ENCODE data around the gene TM4SF4.

Gene TM4SF4

DNA sequence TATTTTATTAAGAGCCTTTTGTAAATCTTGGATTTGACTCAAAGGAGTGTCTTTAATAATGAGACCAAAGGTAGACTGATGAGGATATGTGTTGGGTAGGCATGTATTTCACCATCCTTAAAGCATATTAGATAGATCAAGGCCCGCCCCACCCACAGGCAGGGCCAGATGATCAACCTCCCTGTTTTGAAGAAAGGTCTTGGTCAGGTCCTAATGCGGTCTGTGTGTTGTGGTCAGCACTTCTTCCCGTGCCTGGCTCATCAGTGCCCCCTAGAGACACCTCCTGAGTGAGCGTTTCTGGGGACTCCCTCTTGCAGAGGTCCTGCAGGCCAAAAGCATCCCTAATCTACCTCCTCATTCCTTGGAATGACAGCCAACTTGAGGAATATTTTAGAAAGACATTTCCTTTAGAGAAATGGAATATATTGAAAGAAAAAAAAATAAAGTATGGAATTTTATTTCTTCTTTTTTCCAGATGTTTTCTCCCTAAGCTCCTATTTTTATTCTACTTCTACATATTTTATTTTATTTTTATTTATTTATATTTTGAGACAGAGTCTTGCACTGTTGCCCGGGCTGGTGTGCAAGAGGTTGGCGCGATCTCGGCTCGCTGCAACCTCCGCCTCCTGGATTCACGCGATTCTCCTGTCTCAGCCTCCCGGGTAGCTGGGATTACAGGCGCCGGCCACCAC is 6.0 kb downstream of the TM4SF4 start:
- in situ Hi-C loops (cut with HindIII; ENCODE audit: low sequenced_read_pairs): no loop called here

DNA sequence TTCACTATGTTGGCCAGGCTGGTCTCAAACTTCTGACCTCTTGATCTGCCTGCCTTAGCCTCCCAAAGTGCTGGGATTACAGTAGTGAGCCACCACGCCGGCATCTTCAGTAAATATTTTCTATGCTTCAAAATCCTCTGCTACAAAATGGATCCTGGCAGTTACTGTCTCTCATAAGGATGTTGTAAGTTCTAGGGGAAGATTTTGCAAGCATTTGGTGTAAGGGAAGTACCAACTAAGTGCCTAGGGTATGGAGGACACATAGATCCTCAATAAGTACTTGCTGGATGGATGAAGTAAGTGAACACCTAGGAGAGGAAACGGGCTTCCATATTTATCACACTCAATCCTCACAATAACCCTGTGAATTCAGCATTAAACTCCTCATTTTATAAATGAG is 6.6 kb downstream of the TM4SF4 start:
- in situ Hi-C loops (cut with HindIII; ENCODE audit: low sequenced_read_pairs): no loop called here

DNA sequence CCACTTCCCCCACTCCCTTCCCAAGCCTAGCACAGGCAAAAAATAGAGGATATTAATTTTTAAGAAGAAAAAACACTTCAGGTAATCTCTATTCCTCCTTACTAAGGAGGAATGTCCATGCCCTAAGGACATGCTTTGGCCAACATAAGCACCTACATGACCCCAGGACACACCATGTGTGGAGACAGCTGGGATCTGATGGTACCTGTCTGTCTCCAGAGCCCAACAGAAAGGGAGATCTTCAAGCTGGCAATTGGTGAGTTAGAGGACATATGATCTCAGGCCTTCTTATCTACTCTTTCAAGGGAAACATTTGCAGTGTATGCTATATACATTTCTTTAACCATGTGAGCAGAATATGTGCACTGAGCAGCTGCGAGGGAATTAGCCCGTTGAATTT is 7.0 kb downstream of the TM4SF4 start:
- in situ Hi-C loops (cut with HindIII; ENCODE audit: low sequenced_read_pairs): no loop called here

DNA sequence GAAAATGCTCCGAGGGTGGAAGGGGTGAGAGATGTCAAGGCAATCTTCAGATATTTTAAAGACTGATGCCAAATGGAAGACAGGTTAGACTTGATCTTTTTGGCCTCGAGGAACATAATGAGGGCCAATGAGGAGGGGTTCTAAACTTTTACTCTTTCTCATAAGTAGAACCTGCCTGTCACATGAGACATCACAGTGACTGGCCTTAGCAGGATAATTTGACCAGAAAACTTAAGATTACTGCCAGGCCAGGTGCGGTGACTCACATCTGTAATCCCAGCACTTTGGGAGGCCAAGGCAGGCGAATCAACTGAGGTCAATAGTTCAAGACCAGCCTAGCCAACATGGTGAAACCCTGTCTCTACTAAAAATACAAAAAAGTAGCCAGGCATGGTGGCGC is 12.2 kb downstream of the TM4SF4 start:
- in situ Hi-C loops (cut with HindIII; ENCODE audit: low sequenced_read_pairs): no loop called here

DNA sequence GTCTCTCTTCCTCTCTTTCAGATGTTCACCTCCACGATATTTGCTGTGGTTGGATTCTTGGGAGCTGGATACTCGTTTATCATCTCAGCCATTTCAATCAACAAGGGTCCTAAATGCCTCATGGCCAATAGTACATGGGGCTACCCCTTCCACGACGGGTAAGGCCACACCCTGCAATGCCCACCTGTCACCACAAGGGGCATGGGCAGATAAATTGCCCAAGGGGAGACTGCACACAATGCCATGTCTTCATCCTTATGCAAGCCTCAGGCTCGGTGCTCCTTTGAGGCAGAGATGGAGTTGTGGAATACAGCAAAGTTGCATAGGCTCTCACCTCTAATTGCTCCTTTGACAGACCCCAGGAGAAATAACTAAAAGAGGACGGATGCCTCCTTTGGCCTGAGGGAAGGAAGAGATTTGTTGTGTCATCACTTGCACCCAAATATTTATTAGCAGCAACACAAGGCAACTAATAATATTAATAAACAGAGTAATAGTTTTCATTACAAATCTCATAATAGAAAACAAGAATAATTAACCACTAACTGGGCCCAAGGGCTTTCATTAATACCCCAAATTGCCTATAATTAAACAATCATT is 13.2 kb downstream of the TM4SF4 start:
- in situ Hi-C loops (cut with HindIII; ENCODE audit: low sequenced_read_pairs): no loop called here

DNA sequence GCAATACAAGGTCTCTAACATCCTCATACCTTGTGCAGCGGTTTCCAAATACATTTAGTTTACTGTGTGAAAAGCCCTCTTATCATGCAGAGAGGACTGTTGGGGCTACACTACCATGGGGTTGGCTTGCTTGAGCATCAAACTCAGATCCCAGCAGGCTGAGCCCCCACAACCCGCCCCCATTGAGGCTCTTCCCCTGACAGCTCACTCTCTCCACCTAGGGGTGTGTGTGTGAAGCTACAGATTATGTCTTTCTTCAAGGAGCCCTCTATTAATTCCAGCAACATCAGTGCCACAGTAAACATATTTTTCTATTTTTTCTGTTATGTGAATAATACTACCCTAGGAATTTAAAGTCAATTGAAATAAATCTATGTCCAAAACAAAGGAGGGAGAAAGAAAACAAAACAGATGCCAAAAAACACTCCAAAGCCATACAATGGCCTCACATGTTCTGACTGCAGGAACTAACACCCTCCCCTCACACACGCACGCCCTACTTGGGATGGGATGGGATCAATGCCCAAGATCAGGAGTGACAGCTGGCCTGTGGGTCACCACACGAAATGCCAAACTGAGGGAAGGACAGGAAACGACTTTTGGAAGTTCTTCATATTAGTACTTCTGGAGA is 14.7 kb downstream of the TM4SF4 start:
- in situ Hi-C loops (cut with HindIII; ENCODE audit: low sequenced_read_pairs): no loop called here

DNA sequence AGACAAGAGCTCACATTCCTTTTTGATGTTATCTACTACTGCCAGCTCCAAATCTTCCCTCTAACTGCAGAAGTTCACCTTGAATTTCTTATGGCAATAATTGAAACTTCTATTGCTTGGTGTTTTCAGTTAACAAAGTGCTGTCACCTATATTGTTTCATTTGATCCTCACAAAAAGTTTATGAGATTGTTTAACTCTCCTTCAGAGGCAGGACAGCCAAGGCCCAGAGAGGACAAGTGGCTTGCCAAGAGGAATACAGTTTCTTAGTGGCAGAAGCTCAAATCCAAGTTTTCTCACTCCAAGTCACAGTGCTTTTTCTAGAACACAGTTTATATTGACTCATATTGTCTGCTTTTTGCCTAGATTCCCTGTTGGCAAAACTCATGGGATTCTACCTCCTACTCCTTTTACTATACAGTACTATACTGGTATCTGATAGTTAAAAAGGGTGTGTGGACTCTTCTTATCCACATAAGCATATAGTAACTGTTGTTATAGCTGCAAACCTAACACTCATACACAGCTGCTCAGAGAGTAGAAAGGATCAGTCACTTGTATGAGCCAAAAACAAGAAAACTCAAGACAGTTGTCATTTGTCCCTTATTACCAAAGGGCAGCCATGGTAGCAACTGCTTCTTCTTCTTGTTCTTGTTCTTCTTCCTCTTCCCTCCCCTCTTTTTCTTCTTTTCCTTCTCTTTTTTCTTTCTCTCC is 15.9 kb downstream of the TM4SF4 start:
- in situ Hi-C loops (cut with HindIII; ENCODE audit: low sequenced_read_pairs): no loop called here

DNA sequence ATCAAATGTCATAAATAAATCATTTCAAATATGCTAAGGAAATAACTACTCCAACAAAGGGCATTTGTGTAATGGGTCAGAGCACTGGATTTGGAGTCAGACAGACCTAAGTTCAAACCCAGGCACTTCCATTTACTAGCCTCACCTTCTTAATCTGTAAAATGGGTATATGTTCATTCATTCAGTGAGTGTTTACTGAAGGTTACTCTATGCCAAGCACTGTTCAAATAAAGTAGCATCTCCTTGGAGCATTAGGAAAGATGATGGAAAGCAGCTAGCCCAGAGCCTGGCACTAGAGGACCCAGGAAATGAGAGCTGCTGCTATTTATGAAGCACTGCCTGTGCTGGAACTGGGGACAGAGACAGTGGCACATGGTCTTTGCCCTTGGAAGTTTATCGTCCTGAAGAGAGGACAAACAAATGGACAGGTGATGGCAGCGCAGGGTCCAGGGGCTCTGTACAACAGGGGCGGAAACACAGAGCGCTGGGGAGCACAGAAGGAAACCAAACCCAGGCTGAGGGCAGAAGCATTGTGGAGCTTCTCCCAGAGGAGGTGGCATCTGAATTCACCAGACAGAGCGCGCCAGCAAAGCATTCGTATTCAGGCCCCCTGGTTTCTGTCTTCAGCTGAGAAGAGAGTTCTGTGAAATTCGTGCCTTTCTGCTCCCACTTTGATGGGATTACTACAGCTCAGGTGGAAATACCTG is 19.0 kb downstream of the TM4SF4 start:
- in situ Hi-C loops (cut with HindIII; ENCODE audit: low sequenced_read_pairs): no loop called here

DNA sequence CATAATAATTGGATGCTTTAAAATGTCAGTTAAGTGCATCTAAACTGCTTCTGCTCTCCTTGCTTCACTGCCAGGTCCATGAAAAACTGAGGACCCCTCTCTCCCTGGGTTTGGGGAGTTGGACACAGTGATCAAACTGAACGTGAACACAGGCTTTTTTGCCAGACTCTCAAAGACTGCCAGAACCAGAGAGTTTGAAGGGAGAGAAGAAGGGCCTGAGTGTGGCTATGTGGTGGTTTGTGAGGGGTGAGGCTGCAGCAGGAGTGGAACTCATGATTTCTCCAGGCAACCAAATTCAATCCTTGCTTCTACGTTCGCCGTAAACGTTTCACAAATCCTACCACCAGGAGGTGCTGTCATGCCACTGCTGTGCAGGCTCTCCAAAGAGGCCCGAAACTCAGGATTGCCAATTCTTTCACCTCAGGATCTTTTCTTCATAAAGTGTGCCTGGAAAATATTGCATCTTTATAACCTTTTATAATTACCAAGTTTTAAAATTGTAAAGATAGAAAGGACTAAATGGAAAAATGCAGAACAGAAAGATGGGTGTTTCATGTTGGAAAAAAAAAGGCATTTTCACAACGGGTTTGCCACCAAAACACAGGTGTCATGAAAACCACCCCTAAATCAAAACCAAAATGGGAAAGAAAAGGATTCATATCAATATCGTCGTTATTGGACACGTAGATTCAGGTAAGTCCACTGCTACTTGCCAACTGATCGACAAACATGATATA is 19.7 kb downstream of the TM4SF4 start:
- in situ Hi-C loops (cut with HindIII; ENCODE audit: low sequenced_read_pairs): no loop called here

DNA sequence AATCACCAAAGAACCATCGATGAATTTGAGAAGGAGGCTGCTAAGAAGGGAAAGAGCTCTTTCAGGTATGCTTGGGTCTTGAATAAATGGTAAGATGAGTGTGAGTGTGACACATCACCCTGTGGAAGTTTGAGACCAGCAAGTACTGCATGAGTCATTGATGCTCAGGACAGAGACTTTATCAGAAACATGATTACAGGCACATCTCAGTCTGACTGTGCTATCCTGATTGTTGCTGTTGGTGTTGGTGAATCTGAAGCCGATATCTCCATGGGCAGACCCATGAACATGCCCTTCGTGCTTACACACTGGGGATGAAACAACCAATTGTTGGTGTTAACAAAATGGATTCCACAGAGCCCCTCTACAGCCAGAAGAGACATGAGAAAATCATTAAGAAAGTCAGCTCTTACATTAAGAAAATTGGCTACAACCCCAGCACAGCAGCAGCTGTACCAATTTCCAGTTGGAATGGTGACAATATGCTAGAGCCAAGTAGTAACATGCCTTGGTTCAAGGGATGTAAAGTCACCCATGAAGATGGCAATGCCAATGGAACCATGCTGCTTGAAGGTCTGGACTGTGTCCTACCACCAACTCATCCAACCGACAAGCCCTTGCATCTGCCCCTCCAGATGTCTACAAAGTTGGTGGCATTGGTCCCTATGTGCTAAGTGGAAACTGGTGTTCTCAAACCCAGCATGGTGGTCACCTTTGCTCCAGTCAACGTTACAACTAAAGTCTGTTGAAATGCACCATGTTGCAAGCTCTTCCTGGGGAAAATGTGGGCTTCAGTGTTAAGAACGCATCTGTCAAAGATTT is 20.5 kb downstream of the TM4SF4 start:
- in situ Hi-C loops (cut with HindIII; ENCODE audit: low sequenced_read_pairs): no loop called here

DNA sequence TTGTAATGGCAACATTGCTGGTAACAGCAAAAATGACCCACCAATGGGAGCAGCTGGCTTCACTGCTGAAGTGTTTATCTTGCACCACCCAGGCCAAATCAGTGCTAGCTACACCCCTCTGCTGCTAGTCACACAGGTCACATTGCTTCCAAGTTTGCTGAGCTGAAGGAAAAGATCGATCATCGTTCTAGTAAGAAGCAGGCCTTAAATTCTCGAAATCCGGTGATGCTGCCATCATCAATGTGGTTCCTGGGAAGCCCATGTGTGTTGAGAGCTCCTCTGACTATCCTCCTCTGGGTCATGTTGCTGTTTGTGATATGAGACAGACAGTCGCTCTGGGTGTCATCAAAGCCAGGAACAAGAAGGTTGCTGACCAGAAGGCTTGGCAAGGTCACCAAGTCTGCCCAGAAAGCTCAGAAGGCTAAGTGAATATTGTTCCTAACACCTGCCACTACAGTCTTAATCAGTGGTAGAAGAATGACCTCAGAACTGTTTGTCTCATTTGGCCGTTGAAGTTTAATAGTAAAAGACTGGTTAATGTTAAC is 21.2 kb downstream of the TM4SF4 start:
- in situ Hi-C loops (cut with HindIII; ENCODE audit: low sequenced_read_pairs): no loop called here

DNA sequence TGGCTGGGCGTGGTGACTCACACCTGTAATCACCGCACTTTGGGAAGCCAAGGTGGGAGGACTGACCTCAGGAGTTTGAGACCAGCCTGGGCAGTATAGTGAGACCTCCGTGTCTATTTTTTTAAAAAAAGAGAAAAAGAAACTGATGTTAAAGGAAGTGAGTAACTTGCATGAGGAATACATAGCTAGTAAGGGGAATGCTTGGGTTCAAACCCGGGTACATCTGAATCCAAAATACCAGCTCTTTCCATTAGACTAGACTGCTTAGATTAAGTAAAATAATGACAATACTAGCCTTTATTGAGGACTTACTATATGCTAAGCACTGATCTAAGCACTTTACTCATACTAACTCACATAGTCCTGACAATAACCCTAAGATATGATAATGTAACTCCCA is 22.4 kb downstream of the TM4SF4 start:
- in situ Hi-C loops (cut with HindIII; ENCODE audit: low sequenced_read_pairs): no loop called here

DNA sequence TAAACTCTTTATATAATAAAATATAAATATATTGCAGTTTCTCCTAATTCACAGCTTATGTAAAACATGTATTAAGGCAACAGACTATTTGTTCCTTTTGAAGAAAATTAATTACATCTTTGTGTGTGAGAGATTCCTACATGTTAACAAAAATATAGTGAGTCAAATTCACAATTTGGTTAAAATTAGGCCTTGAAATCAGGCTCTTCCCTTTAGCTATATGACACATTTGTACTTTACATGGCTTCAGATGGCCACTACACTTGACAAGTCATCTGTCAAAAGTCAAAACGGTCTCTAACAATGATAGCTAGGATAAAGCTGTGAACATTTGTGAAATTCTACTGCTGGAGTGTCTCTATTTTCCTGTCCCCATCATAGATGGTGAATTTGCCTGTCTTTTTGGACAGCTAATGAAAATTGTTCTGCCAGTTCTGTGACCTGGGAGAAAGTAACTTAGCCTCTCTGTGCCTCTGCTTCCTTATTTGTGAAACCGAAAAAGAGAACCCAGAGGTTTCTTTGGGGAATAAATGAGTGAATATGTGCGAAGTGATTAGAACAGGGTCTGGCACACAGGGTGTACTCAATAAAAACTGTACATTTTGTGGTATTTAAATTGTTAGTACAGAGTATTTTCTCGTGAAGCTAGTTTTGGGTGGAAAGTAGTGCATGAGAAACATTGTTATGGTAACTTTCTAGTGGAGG is 23.6 kb downstream of the TM4SF4 start:
- in situ Hi-C loops (cut with HindIII; ENCODE audit: low sequenced_read_pairs): no loop called here

DNA sequence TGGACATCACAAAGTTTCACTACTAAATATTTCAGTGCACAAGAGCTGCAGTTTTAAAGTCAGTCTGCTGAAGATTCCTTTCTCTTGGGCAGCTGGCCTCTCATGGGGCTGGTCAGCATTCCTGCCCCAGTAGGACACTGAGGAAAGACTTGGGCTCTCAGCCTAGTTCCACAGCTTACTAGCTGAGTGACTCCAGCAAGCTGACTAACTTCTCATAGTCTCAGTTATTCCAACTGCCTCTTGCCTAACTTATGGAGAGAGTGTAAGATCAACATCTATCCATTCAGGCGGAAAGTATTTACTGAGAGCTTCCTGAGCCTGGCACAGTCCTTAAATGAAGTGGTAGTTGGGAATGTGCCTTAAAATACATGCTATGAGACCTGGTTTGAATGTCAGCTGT is 27.0 kb downstream of the TM4SF4 start:
- in situ Hi-C loops (cut with HindIII; ENCODE audit: low sequenced_read_pairs): loop anchor here (25.0 kb wide), 1 partner anchor 236 kb away; no protein-coding TSS in a partner anchor

DNA sequence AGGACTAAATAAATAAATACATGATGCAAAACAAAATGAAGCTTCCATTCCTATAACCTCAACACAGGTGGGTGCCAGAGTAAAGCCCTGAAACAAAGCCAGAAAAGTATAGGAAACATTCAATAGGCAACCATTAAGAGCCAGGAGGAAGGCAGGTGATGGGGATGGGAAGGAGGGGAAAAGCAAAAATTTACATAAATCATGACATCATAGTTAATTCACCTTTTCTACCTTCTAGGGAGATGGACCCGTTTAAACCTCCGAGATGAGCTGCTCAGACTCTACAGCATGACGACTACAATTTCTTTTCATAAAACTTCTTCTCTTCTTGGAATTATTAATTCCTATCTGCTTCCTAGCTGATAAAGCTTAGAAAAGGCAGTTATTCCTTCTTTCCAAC is 27.9 kb downstream of the TM4SF4 start:
- in situ Hi-C loops (cut with HindIII; ENCODE audit: low sequenced_read_pairs): loop anchor here (25.0 kb wide), 1 partner anchor 235 kb away; no protein-coding TSS in a partner anchor

DNA sequence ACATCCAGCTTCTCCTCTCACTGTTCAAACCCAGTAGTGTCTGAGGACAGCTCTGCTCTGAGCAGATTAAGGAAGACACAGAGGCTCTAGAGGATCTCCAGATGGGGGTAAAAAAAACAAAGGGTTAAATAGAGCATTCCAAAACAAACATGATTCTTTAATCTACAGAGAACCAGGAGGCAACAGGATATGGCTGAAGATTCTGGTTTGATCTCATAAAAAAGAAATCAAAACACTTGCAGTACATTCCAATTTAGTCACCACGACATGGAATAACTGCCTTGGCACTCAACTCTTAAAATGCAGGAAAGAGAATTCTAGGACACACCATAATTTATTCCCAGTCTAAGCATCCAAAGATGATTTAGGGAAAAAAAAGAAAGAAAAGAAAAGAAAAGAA is 32.0 kb downstream of the TM4SF4 start:
- in situ Hi-C loops (cut with HindIII; ENCODE audit: low sequenced_read_pairs): loop anchor here (25.0 kb wide), 1 partner anchor 231 kb away; no protein-coding TSS in a partner anchor

DNA sequence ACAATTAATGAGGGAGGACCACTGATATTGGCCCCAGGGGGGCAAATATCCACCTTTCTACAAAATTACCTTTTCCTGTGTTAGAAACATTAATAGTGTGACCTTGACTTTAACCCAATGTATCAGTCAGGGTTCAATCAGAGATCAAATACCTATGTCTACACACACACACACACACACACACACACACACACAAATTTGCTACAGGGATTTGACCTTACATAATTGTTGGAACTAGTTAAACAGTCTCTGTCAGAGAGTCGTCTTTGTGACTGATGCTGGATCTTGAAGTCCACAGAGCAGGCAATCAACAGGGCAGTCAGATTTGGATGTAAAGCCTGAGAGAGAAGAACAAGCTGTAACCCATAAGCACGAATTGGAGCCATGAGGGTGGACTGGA is 32.5 kb downstream of the TM4SF4 start:
- in situ Hi-C loops (cut with HindIII; ENCODE audit: low sequenced_read_pairs): loop anchor here (25.0 kb wide), 1 partner anchor 230 kb away; no protein-coding TSS in a partner anchor

Measured in endothelial cell of hepatic sinusoid (primary cell).